ENCODE data around the gene CPTP. TPM values are rescaled to one million over a fixed set of nuclear protein-coding genes. Genes with fewer than 3 reads are reported as not detected.

CPTP gene
- total and polyA plus RNA-seq, 11 donors = 50.7 to 226 (median 72.4) TPM

GRCh38 chr1:1308756-1309250, 15.8 kb upstream of the CPTP start:
- Histone ChIP-seq H3K9me3 (no peaks in the 10 kb centered on the region), H3K27ac (peak overlapping the region; percentile 71 to 100 (median 96)), H3K4me3 (peak overlapping the region; percentile 58 to 95 (median 90)), H3K36me3 (peaks cover 0 to 42% (median 34%) of the 10 kb centered on the region in 9 donors), H3K4me1 (peaks cover 18 to 53% (median 45%) of the 10 kb centered on the region in 12 donors), H3K27me3 (no peaks in the 10 kb centered on the region)
- peak in 2 of 4 donors; percentile 0 to 1 for ATAC-seq
- TF ChIP-seq, protein P1, sequence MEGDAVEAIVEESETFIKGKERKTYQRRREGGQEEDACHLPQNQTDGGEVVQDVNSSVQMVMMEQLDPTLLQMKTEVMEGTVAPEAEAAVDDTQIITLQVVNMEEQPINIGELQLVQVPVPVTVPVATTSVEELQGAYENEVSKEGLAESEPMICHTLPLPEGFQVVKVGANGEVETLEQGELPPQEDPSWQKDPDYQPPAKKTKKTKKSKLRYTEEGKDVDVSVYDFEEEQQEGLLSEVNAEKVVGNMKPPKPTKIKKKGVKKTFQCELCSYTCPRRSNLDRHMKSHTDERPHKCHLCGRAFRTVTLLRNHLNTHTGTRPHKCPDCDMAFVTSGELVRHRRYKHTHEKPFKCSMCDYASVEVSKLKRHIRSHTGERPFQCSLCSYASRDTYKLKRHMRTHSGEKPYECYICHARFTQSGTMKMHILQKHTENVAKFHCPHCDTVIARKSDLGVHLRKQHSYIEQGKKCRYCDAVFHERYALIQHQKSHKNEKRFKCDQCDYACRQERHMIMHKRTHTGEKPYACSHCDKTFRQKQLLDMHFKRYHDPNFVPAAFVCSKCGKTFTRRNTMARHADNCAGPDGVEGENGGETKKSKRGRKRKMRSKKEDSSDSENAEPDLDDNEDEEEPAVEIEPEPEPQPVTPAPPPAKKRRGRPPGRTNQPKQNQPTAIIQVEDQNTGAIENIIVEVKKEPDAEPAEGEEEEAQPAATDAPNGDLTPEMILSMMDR (IDR thresholded peaks at IDR 0.05) = no peak
- no peak for TF ChIP-seq POLR2A (IDR thresholded peaks at IDR 0.05)
- DNase-seq = no peak
- intact Hi-C loops (cut with DNase I) = loop anchor here in 1 of 10 donors (2.0 kb wide), 1 partner anchor 40 kb away; the partner anchor contains the start of gene DVL1
- WGBS, 4 donors = 0 to 1% (median 0%) methylated on average over 22 to 66 of the region's 66 CpGs; no CpG with 5 or more reads in 1 of the 4 donors

DNA sequence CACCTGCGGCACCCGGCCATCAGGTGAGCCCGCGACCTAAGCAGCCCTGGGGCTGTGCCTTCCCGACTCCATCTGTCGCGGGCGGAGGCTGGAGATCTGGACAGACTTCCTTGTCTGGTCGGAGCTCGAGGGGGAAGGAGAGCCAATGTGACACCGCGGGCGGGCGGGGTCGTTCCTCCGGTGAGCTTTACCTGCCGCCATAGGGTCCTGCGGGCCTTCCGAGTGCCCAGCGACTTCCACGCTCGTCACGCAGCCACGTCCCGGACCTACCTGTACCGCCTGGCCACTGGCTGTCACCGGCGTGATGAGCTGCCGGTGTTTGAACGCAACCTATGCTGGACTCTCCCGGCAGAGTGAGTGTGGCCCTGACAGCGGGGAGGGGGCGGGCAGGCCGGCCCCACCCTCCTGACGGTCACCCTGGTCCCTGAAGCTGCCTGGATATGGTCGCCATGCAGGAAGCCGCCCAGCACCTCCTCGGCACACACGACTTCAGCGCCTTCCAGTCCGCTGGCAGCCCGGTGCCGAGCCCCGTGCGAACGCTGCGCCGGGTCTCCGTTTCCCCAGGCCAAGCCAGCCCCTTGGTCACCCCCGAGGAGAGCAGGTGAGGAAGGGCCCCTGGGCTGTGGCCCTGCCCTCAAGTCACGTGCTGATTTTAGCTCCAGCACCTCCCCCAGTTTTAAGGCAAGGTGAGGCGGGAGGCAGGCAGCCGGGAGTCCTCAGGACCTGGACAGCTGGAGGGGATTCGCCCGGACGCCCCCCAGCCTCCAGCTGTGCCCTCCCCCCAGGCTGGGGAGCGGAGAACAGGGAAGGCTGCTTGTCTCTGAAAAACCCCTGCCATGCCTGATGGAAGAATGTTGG, 15.1 kb upstream of the CPTP start:
- DNase-seq = no peak

DNA sequence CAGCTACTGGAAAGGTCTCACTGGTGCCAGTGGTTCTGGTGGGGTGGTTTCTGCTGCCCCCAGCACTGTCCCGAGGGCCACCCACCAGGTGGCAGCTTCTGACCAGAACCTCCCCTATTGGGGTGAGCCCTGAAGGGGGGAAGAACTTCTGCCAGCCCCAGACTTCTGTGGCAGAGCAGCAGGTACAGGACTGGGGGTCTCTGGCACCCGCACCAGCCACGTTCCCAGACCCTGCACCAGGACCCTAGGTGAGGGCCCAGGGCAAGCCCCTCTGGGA, 14.6 kb upstream of the CPTP start:
- no peaks in the 10 kb centered on the region for H3K9me3 ChIP-seq
- H3K4me1 ChIP-seq = peaks cover 17 to 41% (median 33%) of the 10 kb centered on the region in 12 donors
- no peaks in the 10 kb centered on the region for H3K27me3 ChIP-seq
- intact Hi-C loops (cut with DNase I) = no loop called here
- no peak for DNase-seq
- peak overlapping the region in 3 of 12 donors; percentile 93 to 100 (median 96) for H3K27ac ChIP-seq
- 86 to 100% (median 89%) methylated on average over 2 to 3 of the region's 3 CpGs for WGBS, 4 donors
- H3K4me3 ChIP-seq = peak overlapping the region in 1 of 12 donors; percentile 91
- ATAC-seq = no peak
- H3K36me3 ChIP-seq = peaks cover 0 to 54% (median 45%) of the 10 kb centered on the region in 9 donors
- TF ChIP-seq, protein P1 (IDR thresholded peaks at IDR 0.05) = no peak
- TF ChIP-seq POLR2A (IDR thresholded peaks at IDR 0.05) = no peak

More for the DNA sequence above, 15.1 kb upstream of the CPTP start:
- no peak for TF ChIP-seq POLR2A (IDR thresholded peaks at IDR 0.05)
- TF ChIP-seq, protein P1 (IDR thresholded peaks at IDR 0.05) = no peak
- no peaks in the 10 kb centered on the region for H3K27me3 ChIP-seq
- H3K27ac ChIP-seq = peak overlapping the region in 11 of 12 donors; percentile 71 to 100 (median 96)
- 26 to 56% (median 42%) methylated on average over 24 to 57 of the region's 57 CpGs for WGBS, 4 donors
- ATAC-seq = no peak
- intact Hi-C loops (cut with DNase I) = loop anchor here in 1 of 10 donors (2.0 kb wide), 1 partner anchor 39 kb away; the partner anchor contains the start of gene DVL1
- no peaks in the 10 kb centered on the region for H3K9me3 ChIP-seq
- H3K36me3 ChIP-seq = peaks cover 0 to 49% (median 41%) of the 10 kb centered on the region in 9 donors
- H3K4me1 ChIP-seq = peaks cover 18 to 47% (median 38%) of the 10 kb centered on the region in 12 donors
- peak overlapping the region; percentile 58 to 95 (median 90) for H3K4me3 ChIP-seq

- no peak for TF ChIP-seq POLR2A (IDR thresholded peaks at IDR 0.05)
- TF ChIP-seq, protein P1 (IDR thresholded peaks at IDR 0.05) = no peak
- Histone ChIP-seq H3K27ac (peak overlapping the region in 1 of 12 donors; percentile 96), H3K9me3 (no peaks in the 10 kb centered on the region), H3K4me3 (no peak overlapping the region), H3K27me3 (no peaks in the 10 kb centered on the region), H3K36me3 (peaks cover 0 to 56% (median 49%) of the 10 kb centered on the region in 9 donors), H3K4me1 (peaks cover 12 to 36% (median 28%) of the 10 kb centered on the region in 12 donors)
- intact Hi-C loops (cut with DNase I) = no loop called here
- DNase-seq = no peak
- ATAC-seq = no peak
- 85 to 91% (median 89%) methylated on average over 18 to 21 of the region's 21 CpGs for WGBS, 4 donors
Observed at GRCh38 chr1:1310476-1311053, 14.0 kb upstream of the CPTP start.

Measured in heart left ventricle (tissue), 16 donors.